GM23338 (cell line): ENCODE measurements around the gene LENEP. TPM values are rescaled to one million over a fixed set of nuclear protein-coding genes. Genes with fewer than 3 reads are reported as not detected.

ENCODE experiments used
- ATAC-seq: fragments of 200-7000 bp; cut with Tn5 transposase; 3 replicates; pipeline ENCODE4 v1.9.1; 2020
- DNase-seq: peaks from one replicate; pipeline ENCODE4 v3.0.0-alpha.2; 2015; ENCODE audit warnings: low spot score
- H2AFZ ChIP-seq: fragments of 200-600 bp; sonication (generic); 2 replicates; pipeline ENCODE4 v1.8.0; 2016; ENCODE audit warnings: antibody characterized with exemption, mild to moderate bottlenecking, moderate library complexity
- H3F3A ChIP-seq: fragments of 200-600 bp; sonication (generic); replicated peaks from 2 replicates; pipeline ENCODE4 v1.8.0; 2017; ENCODE audit warnings: antibody characterized with exemption, mixed run types, low read depth
- H3K27ac ChIP-seq: fragments of 200-600 bp; sonication (generic); 2 replicates; pipeline ENCODE4 v1.6.1; 2016; ENCODE audit warnings: low read depth
- H3K27me3 ChIP-seq: fragments of 200-600 bp; sonication (generic); 2 replicates; pipeline ENCODE4 v1.8.0; 2016; ENCODE audit warnings: mild to moderate bottlenecking, mixed run types, moderate library complexity; ENCODE audit not compliant: insufficient read depth
- H3K36me3 ChIP-seq: fragments of 200-600 bp; sonication (generic); 2 replicates; pipeline ENCODE4 v1.8.0; 2016; ENCODE audit warnings: mild to moderate bottlenecking; ENCODE audit not compliant: insufficient read depth
- H3K4me1 ChIP-seq: fragments of 200-600 bp; sonication (generic); 2 replicates; pipeline ENCODE4 v1.8.0; 2016; ENCODE audit warnings: mild to moderate bottlenecking, moderate library complexity; ENCODE audit not compliant: insufficient read depth
- H3K4me2 ChIP-seq: fragments of 200-600 bp; sonication (generic); 2 replicates; pipeline ENCODE4 v1.7.1; 2017; ENCODE audit warnings: mixed run types
- H3K4me3 ChIP-seq: fragments of 200-600 bp; sonication (generic); 2 replicates; pipeline ENCODE4 v1.6.1; 2016; ENCODE audit warnings: mixed run types
- H3K79me2 ChIP-seq: fragments of 200-600 bp; sonication (generic); replicated peaks from 2 replicates; pipeline ENCODE4 v1.8.0; 2017; ENCODE audit warnings: mild to moderate bottlenecking; ENCODE audit not compliant: insufficient read depth
- H3K9me2 ChIP-seq: fragments of 200-600 bp; sonication (generic); 2 replicates; pipeline ENCODE4 v1.8.0; 2017; ENCODE audit not compliant: insufficient read depth
- H4K20me1 ChIP-seq: fragments of 200-600 bp; sonication (generic); replicated peaks from 2 replicates; pipeline ENCODE4 v1.8.0; 2017; ENCODE audit warnings: mild to moderate bottlenecking; ENCODE audit not compliant: insufficient read depth
- H3K27ac Mint-ChIP-seq: 2 replicates; pipeline ENCODE4 v1.8.0; 2020; ENCODE audit warnings: inconsistent platforms, mild to moderate bottlenecking, moderate library complexity, mixed read lengths
- H3K27me3 Mint-ChIP-seq: 3 replicates; pipeline ENCODE4 v1.8.0; 2022; ENCODE audit warnings: low read depth, mild to moderate bottlenecking, moderate library complexity, mixed read lengths, inconsistent platforms; ENCODE audit not compliant: insufficient read depth, poor library complexity
- H3K36me3 Mint-ChIP-seq: 3 replicates; pipeline ENCODE4 v1.8.0; 2021; ENCODE audit warnings: low read depth, mild to moderate bottlenecking, inconsistent platforms, moderate library complexity, mixed read lengths
- H3K4me1 Mint-ChIP-seq: 3 replicates; pipeline ENCODE4 v1.8.0; 2020; ENCODE audit warnings: mild to moderate bottlenecking, inconsistent platforms, mixed read lengths
- H3K4me3 Mint-ChIP-seq: 3 replicates; pipeline ENCODE4 v1.8.0; 2021; ENCODE audit warnings: moderate library complexity, mild to moderate bottlenecking, inconsistent platforms, mixed read lengths
- H3K9me3 Mint-ChIP-seq: 3 replicates; pipeline ENCODE4 v1.8.0; 2020; ENCODE audit warnings: moderate library complexity, mild to moderate bottlenecking, inconsistent platforms, mixed read lengths
- CREB1 ChIP-seq: fragments of 250-450 bp; sonication (Bioruptor Pico); IDR thresholded peaks from 2 replicates; pipeline ENCODE4 v1.5.0; 2020; ENCODE audit warnings: low read depth, mild to moderate bottlenecking, moderate library complexity
- EZH2 ChIP-seq: fragments of 200-600 bp; sonication (generic); IDR thresholded peaks from one replicate; pipeline ENCODE4 v1.8.0; 2017; ENCODE audit warnings: antibody characterized with exemption, mild to moderate bottlenecking, low read depth; ENCODE audit not compliant: unreplicated experiment
- EZH2phosphoT487 ChIP-seq: fragments of 200-600 bp; sonication (generic); IDR thresholded peaks from one replicate; pipeline ENCODE4 v1.8.1; 2018; ENCODE audit warnings: antibody characterized with exemption; ENCODE audit not compliant: unreplicated experiment
- JUNB ChIP-seq: IDR thresholded peaks from one replicate; pipeline ENCODE4 v1.6.1; 2016; ENCODE audit warnings: antibody characterized with exemption; ENCODE audit not compliant: unreplicated experiment
- POLR2AphosphoS5 ChIP-seq: IDR thresholded peaks from 2 replicates; pipeline ENCODE4 v1.6.1; 2016; ENCODE audit warnings: antibody characterized with exemption, low read depth
- ZNF114 ChIP-seq: fragments of 250-450 bp; sonication (Bioruptor Pico); IDR thresholded peaks from 2 replicates; pipeline ENCODE4 v1.5.0; 2020; ENCODE audit warnings: mild to moderate bottlenecking, moderate library complexity
- ZNF331 ChIP-seq: fragments of 250-450 bp; sonication (Bioruptor Pico); IDR thresholded peaks from 2 replicates; pipeline ENCODE4 v1.5.0; 2020; ENCODE audit warnings: low read depth, mild to moderate bottlenecking, moderate library complexity
- polyA plus RNA-seq: library from polyadenylated mRNA; unstranded; fragments of >200 nt; fragmentation: Nextera tagmentation; extraction: Ambion mirVana; gene quantifications from 2 replicates; pipeline ENCODE4 v1.2.1, GENCODE V29; 2016
- total RNA-seq: library from RNA; depleted of rRNA; stranded (reverse); fragments of >200 nt; shearing (Covaris generic); gene quantifications from 2 replicates; pipeline ENCODE4 v1.2.3, GENCODE V29; 2014
- TF ChIP-seq, protein P1 (sequence below): fragments of 250-450 bp; sonication (Bioruptor Pico); IDR thresholded peaks from 2 replicates; pipeline ENCODE4 v1.5.0; 2020; ENCODE audit warnings: mild to moderate bottlenecking, moderate library complexity
- TF ChIP-seq, protein P2 (sequence below): IDR thresholded peaks from 2 replicates; pipeline ENCODE4 v1.6.1; 2016; ENCODE audit warnings: antibody characterized with exemption
- TF ChIP-seq, protein P3 (sequence below), 2 experiments: fragments of 200-600 bp in 1 of 2; sonication (generic) in 1 of 2; conservative IDR thresholded peaks; 2 replicates each; pipeline versions ENCODE4 v1.5.1 to v1.6.1; 2016 to 2017; ENCODE audit warnings: antibody characterized with exemption in 2 of 2, low read depth in 2 of 2, mild to moderate bottlenecking in 2 of 2, moderate library complexity in 1 of 2

Gene LENEP
- total and polyA plus RNA-seq, 2 experiments from 2014 or later = 1.6 TPM; not detected in 1

DNA sequence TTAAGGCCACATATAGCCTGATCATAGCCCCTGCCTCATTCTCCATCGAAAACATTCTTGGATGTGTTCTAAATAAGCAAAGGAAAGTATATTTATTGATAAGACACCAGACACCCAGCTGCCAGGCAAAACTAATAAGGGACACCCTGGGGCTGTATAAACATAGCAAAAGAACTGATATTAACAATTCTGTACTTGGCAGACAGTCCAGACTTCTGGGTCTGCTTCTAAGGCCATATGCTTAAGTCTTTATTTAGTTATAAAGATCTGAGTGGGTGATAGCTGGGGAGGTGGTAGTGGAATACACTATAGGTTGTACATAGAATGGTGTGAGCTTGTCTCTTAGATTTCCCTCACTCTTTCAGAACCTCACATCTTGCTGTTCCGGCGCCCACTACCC is 15.0 kb upstream of the LENEP start (continued):
- TF ChIP-seq, protein P1, sequence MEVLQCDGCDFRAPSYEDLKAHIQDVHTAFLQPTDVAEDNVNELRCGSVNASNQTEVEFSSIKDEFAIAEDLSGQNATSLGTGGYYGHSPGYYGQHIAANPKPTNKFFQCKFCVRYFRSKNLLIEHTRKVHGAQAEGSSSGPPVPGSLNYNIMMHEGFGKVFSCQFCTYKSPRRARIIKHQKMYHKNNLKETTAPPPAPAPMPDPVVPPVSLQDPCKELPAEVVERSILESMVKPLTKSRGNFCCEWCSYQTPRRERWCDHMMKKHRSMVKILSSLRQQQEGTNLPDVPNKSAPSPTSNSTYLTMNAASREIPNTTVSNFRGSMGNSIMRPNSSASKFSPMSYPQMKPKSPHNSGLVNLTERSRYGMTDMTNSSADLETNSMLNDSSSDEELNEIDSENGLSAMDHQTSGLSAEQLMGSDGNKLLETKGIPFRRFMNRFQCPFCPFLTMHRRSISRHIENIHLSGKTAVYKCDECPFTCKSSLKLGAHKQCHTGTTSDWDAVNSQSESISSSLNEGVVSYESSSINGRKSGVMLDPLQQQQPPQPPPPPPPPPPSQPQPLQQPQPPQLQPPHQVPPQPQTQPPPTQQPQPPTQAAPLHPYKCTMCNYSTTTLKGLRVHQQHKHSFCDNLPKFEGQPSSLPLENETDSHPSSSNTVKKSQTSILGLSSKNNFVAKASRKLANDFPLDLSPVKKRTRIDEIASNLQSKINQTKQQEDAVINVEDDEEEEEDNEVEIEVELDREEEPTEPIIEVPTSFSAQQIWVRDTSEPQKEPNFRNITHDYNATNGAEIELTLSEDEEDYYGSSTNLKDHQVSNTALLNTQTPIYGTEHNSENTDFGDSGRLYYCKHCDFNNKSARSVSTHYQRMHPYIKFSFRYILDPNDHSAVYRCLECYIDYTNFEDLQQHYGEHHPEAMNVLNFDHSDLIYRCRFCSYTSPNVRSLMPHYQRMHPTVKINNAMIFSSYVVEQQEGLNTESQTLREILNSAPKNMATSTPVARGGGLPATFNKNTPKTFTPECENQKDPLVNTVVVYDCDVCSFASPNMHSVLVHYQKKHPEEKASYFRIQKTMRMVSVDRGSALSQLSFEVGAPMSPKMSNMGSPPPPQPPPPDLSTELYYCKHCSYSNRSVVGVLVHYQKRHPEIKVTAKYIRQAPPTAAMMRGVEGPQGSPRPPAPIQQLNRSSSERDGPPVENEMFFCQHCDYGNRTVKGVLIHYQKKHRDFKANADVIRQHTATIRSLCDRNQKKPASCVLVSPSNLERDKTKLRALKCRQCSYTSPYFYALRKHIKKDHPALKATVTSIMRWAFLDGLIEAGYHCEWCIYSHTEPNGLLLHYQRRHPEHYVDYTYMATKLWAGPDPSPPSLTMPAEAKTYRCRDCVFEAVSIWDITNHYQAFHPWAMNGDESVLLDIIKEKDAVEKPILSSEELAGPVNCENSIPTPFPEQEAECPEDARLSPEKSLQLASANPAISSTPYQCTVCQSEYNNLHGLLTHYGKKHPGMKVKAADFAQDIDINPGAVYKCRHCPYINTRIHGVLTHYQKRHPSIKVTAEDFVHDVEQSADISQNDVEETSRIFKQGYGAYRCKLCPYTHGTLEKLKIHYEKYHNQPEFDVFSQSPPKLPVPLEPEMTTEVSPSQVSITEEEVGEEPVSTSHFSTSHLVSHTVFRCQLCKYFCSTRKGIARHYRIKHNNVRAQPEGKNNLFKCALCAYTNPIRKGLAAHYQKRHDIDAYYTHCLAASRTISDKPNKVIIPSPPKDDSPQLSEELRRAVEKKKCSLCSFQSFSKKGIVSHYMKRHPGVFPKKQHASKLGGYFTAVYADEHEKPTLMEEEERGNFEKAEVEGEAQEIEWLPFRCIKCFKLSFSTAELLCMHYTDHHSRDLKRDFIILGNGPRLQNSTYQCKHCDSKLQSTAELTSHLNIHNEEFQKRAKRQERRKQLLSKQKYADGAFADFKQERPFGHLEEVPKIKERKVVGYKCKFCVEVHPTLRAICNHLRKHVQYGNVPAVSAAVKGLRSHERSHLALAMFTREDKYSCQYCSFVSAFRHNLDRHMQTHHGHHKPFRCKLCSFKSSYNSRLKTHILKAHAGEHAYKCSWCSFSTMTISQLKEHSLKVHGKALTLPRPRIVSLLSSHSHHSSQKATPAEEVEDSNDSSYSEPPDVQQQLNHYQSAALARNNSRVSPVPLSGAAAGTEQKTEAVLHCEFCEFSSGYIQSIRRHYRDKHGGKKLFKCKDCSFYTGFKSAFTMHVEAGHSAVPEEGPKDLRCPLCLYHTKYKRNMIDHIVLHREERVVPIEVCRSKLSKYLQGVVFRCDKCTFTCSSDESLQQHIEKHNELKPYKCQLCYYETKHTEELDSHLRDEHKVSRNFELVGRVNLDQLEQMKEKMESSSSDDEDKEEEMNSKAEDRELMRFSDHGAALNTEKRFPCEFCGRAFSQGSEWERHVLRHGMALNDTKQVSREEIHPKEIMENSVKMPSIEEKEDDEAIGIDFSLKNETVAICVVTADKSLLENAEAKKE (CRISPR knock-in tag) = no peak
- TF ChIP-seq ZNF331 (CRISPR knock-in tag) = no peak
- no peak for TF ChIP-seq EZH2
- TF ChIP-seq, protein P2, sequence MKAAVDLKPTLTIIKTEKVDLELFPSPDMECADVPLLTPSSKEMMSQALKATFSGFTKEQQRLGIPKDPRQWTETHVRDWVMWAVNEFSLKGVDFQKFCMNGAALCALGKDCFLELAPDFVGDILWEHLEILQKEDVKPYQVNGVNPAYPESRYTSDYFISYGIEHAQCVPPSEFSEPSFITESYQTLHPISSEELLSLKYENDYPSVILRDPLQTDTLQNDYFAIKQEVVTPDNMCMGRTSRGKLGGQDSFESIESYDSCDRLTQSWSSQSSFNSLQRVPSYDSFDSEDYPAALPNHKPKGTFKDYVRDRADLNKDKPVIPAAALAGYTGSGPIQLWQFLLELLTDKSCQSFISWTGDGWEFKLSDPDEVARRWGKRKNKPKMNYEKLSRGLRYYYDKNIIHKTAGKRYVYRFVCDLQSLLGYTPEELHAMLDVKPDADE = no peak
- TF ChIP-seq, protein P3, sequence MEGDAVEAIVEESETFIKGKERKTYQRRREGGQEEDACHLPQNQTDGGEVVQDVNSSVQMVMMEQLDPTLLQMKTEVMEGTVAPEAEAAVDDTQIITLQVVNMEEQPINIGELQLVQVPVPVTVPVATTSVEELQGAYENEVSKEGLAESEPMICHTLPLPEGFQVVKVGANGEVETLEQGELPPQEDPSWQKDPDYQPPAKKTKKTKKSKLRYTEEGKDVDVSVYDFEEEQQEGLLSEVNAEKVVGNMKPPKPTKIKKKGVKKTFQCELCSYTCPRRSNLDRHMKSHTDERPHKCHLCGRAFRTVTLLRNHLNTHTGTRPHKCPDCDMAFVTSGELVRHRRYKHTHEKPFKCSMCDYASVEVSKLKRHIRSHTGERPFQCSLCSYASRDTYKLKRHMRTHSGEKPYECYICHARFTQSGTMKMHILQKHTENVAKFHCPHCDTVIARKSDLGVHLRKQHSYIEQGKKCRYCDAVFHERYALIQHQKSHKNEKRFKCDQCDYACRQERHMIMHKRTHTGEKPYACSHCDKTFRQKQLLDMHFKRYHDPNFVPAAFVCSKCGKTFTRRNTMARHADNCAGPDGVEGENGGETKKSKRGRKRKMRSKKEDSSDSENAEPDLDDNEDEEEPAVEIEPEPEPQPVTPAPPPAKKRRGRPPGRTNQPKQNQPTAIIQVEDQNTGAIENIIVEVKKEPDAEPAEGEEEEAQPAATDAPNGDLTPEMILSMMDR (conservative IDR thresholded peaks at IDR 0.05; ENCODE audit: low read depth in 2 of 2) = no peak
- no peak for TF ChIP-seq JUNB

DNA sequence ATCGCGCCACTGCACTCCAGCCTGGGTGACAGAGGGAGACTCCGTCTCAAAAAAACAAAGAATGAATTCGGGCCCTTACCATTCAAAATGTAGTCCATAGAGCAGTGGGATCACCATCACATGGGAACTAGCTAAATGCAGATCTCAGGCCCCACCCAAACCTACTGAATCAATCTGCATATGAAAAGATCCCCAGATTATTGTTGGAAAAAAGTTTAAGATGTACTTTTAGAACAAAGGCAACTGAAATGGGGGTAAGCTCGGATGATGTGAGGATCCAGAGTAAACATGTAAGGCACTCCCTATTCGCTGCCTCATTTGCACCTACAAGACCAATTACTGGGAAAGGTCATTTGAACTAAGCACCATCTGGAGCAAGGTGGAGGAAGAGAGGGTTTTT is 11.0 kb upstream of the LENEP start:
- peaks cover 20% of the 10 kb centered on the region; the same call in 1 of the 2 replicates for H4K20me1 ChIP-seq
- H3K4me1 Mint-ChIP-seq = peaks cover 4% of the 10 kb centered on the region
- no peaks in the 10 kb centered on the region for H3K27me3 ChIP-seq
- H3K27me3 Mint-ChIP-seq = peaks cover 2% of the 10 kb centered on the region
- H3K9me2 ChIP-seq = no peaks in the 10 kb centered on the region
- H3K79me2 ChIP-seq = peaks cover 71% of the 10 kb centered on the region
- peaks cover 23% of the 10 kb centered on the region for H3F3A ChIP-seq
- peaks cover 74% of the 10 kb centered on the region for H3K36me3 Mint-ChIP-seq
- peak overlapping the region; percentile 72 for H3K4me2 ChIP-seq
- peak overlapping the region; percentile 98 for H3K27ac ChIP-seq
- H2AFZ ChIP-seq = no peak overlapping the region
- H3K9me3 Mint-ChIP-seq = no peaks in the 10 kb centered on the region
- ATAC-seq (peak; percentile 22), DNase-seq (peak; percentile 66)
- H3K4me1 ChIP-seq = peaks cover 10% of the 10 kb centered on the region
- peak overlapping the region; percentile 46 for H3K4me3 ChIP-seq
- no peak overlapping the region for H3K27ac Mint-ChIP-seq
- peaks cover 27% of the 10 kb centered on the region for H3K36me3 ChIP-seq
- H3K4me3 Mint-ChIP-seq = no peak overlapping the region
- TF ChIP-seq POLR2AphosphoS5 (no peak), EZH2 (no peak), ZNF331 (CRISPR knock-in tag) (no peak), EZH2phosphoT487 (no peak), ZNF114 (CRISPR knock-in tag) (no peak), CREB1 (CRISPR knock-in tag) (no peak)
- TF ChIP-seq, protein P3 (conservative IDR thresholded peaks at IDR 0.05; ENCODE audit: low read depth in 2 of 2) = no peak
- TF ChIP-seq, protein P2 = no peak
